ENCODE measurements around the gene C14orf132. TPM values are rescaled to one million over a fixed set of nuclear protein-coding genes. Genes with fewer than 3 reads are reported as not detected.

C14orf132 gene
- total and polyA plus RNA-seq, 9 of the 15 experiments (the other 6 are each of a cell fraction or from before 2014, with no cell fraction given), result not detected

- POLR2A ChIA-PET, result no interaction called here
- Histone ChIP-seq H3K9ac (ENCODE audit: insufficient read depth in 1 of 2, low read depth in 2 of 2, low read length in 2 of 2) (no peak overlapping the region), H3K27me3 (ENCODE audit: control insufficient read depth in 2 of 2, insufficient read depth in 2 of 2, low read length in 2 of 2) (no peaks in the 10 kb centered on the region), H3K4me1 (replicated peaks in 1 of 2; ENCODE audit: control insufficient read depth in 2 of 2, insufficient read depth in 2 of 2, low read length in 2 of 2) (no peaks in the 10 kb centered on the region), H3K79me2 (ENCODE audit: control insufficient read depth, insufficient read depth, low read length) (no peaks in the 10 kb centered on the region), H3K27ac (ENCODE audit: extremely low read depth, low read depth, low read length) (no peak overlapping the region), H3K9me3 (replicated peaks; ENCODE audit: control insufficient read depth, insufficient read depth, low read depth, low read length) (no peaks in the 10 kb centered on the region), H3K9me1 (ENCODE audit: control insufficient read depth, insufficient read depth, low read length) (no peaks in the 10 kb centered on the region), H3K4me2 (ENCODE audit: insufficient read depth, low read length) (no peak overlapping the region), H4K20me1 (replicated peaks; ENCODE audit: control insufficient read depth, insufficient read depth, low read length) (no peaks in the 10 kb centered on the region), H3K36me3 (ENCODE audit: control insufficient read depth, insufficient read depth, low read length) (no peaks in the 10 kb centered on the region), H3K4me3 (no peak overlapping the region), H2AFZ (ENCODE audit: low read depth, low read length) (no peak overlapping the region)
- CTCF ChIA-PET (ENCODE audit: low intra/inter-chr PET ratio), result no interaction called here
- 0% methylated on average over 5 of the region's 5 CpGs for WGBS (ENCODE audit: insufficient coverage, low coverage, missing lambda C conversion rate)
- in situ Hi-C loops (cut with MboI), result no loop called here
- ATAC-seq (no peak), FAIRE-seq (no peak), DNase-seq (ENCODE audit: extremely low read depth in 1 of 4, low spot score in 3 of 4) (no peak)
- BruUV-seq (replicated peaks), result no TSS peak
- intact Hi-C loops (cut with micrococcal nuclease), result no loop called here
- no peak for TF ChIP-seq ZNF134 (CRISPR knock-in tag; conservative IDR thresholded peaks at IDR 0.05)
- TF ChIP-seq, protein P1, sequence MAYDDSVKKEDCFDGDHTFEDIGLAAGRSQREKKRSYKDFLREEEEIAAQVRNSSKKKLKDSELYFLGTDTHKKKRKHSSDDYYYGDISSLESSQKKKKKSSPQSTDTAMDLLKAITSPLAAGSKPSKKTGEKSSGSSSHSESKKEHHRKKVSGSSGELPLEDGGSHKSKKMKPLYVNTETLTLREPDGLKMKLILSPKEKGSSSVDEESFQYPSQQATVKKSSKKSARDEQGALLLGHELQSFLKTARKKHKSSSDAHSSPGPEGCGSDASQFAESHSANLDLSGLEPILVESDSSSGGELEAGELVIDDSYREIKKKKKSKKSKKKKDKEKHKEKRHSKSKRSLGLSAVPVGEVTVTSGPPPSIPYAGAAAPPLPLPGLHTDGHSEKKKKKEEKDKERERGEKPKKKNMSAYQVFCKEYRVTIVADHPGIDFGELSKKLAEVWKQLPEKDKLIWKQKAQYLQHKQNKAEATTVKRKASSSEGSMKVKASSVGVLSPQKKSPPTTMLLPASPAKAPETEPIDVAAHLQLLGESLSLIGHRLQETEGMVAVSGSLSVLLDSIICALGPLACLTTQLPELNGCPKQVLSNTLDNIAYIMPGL (CRISPR knock-in tag; IDR thresholded peaks at IDR 0.05), result no peak
- no peak for TF ChIP-seq MXI1 (IDR thresholded peaks at IDR 0.05; ENCODE audit: low read depth, low read length)
- TF ChIP-seq, protein P2, sequence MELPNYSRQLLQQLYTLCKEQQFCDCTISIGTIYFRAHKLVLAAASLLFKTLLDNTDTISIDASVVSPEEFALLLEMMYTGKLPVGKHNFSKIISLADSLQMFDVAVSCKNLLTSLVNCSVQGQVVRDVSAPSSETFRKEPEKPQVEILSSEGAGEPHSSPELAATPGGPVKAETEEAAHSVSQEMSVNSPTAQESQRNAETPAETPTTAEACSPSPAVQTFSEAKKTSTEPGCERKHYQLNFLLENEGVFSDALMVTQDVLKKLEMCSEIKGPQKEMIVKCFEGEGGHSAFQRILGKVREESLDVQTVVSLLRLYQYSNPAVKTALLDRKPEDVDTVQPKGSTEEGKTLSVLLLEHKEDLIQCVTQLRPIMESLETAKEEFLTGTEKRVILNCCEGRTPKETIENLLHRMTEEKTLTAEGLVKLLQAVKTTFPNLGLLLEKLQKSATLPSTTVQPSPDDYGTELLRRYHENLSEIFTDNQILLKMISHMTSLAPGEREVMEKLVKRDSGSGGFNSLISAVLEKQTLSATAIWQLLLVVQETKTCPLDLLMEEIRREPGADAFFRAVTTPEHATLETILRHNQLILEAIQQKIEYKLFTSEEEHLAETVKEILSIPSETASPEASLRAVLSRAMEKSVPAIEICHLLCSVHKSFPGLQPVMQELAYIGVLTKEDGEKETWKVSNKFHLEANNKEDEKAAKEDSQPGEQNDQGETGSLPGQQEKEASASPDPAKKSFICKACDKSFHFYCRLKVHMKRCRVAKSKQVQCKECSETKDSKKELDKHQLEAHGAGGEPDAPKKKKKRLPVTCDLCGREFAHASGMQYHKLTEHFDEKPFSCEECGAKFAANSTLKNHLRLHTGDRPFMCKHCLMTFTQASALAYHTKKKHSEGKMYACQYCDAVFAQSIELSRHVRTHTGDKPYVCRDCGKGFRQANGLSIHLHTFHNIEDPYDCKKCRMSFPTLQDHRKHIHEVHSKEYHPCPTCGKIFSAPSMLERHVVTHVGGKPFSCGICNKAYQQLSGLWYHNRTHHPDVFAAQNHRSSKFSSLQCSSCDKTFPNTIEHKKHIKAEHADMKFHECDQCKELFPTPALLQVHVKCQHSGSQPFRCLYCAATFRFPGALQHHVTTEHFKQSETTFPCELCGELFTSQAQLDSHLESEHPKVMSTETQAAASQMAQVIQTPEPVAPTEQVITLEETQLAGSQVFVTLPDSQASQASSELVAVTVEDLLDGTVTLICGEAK (IDR thresholded peaks at IDR 0.05), result no peak
- TF ChIP-seq, protein P2 (CRISPR knock-in tag; IDR thresholded peaks at IDR 0.05), result no peak
- TF ChIP-seq NFXL1 (CRISPR knock-in tag; IDR thresholded peaks at IDR 0.05), result no peak
- TF ChIP-seq ZNF316 (IDR thresholded peaks at IDR 0.05), result no peak
- no peak for TF ChIP-seq SRSF9 (IDR thresholded peaks at IDR 0.05; ENCODE audit: borderline replicate concordance, low read depth, low read length)
- TF ChIP-seq BMI1 (IDR thresholded peaks at IDR 0.05; ENCODE audit: low read length), result no peak
Observed at GRCh38 chr14:96053248-96053599, 14.1 kb downstream of the C14orf132 start.
